WTC11 (cell line): Measurements from ENCODE around the gene MUC2. TPM values are rescaled to one million over a fixed set of nuclear protein-coding genes. Genes with fewer than 3 reads are reported as not detected.

ENCODE experiments used
- ATAC-seq: fragments of 200-7000 bp; cut with Tn5 transposase; 2 replicates; pipeline ENCODE4 v1.10.0; 2021; ENCODE audit warnings: mild to moderate bottlenecking, moderate library complexity
- CTCF ChIA-PET: fragments of 300-600 bp; sonication (Branson Sonifier 250); formaldehyde crosslinking; loops from one replicate; lab custom pipeline; 2021; ENCODE audit warnings: antibody characterized with exemption; lab: Charles Lee
- POLR2A ChIA-PET: fragments of 350-600 bp; sonication (Branson Sonifier 250); formaldehyde crosslinking; loops from one replicate; lab custom pipeline; 2021; ENCODE audit warnings: antibody characterized with exemption; lab: Charles Lee
- DNase-seq: peaks from one replicate; pipeline ENCODE4 v3.0.0; 2021; ENCODE audit warnings: low spot score
- H3K27ac Mint-ChIP-seq: 2 replicates; pipeline ENCODE4 v1.8.0; 2021; ENCODE audit warnings: mixed read lengths
- H3K27me3 Mint-ChIP-seq: 2 replicates; pipeline ENCODE4 v1.8.0; 2021; ENCODE audit warnings: low read depth, mild to moderate bottlenecking, moderate library complexity, mixed read lengths
- H3K36me3 Mint-ChIP-seq: 2 replicates; pipeline ENCODE4 v1.8.0; 2021; ENCODE audit warnings: mixed read lengths
- H3K4me1 Mint-ChIP-seq: 2 replicates; pipeline ENCODE4 v1.8.0; 2022; ENCODE audit warnings: mixed read lengths
- H3K4me3 Mint-ChIP-seq: 2 replicates; pipeline ENCODE4 v1.8.0; 2021; ENCODE audit warnings: mild to moderate bottlenecking, moderate library complexity, mixed read lengths
- H3K9me3 Mint-ChIP-seq: 2 replicates; pipeline ENCODE4 v1.8.0; 2021; ENCODE audit warnings: mixed read lengths
- FOXJ3 ChIP-seq: sonication (generic); formaldehyde crosslinking; IDR thresholded peaks from 2 replicates; pipeline ENCODE4 v1.9.0; 2021; ENCODE audit warnings: missing genetic modification reagents, mild to moderate bottlenecking, borderline replicate concordance
- FOXP1 ChIP-seq: sonication (generic); formaldehyde crosslinking; IDR thresholded peaks from 2 replicates; pipeline ENCODE4 v1.8.0; 2022; ENCODE audit warnings: missing genetic modification reagents, mild to moderate bottlenecking, moderate library complexity, borderline replicate concordance
- KAT7 ChIP-seq: sonication (generic); formaldehyde crosslinking; IDR thresholded peaks from 2 replicates; pipeline ENCODE4 v1.8.1; 2023; ENCODE audit warnings: missing genetic modification reagents, mild to moderate bottlenecking, borderline replicate concordance
- MYBL2 ChIP-seq: sonication (generic); formaldehyde crosslinking; IDR thresholded peaks from 2 replicates; pipeline ENCODE4 v1.8.1; 2023; ENCODE audit warnings: mild to moderate bottlenecking, moderate library complexity, missing genetic modification reagents
- NFYB ChIP-seq: sonication (generic); formaldehyde crosslinking; conservative IDR thresholded peaks from 2 replicates; pipeline ENCODE4 v1.8.0; 2022; ENCODE audit warnings: low read depth, missing genetic modification reagents
- NR2C2 ChIP-seq: sonication (generic); formaldehyde crosslinking; IDR thresholded peaks from 2 replicates; pipeline ENCODE4 v1.8.0; 2022; ENCODE audit warnings: mild to moderate bottlenecking, missing genetic modification reagents
- RELA ChIP-seq: sonication (generic); formaldehyde crosslinking; IDR thresholded peaks from 2 replicates; pipeline ENCODE4 v1.8.1; 2022; ENCODE audit warnings: missing genetic modification reagents, mild to moderate bottlenecking, borderline replicate concordance
- RORB ChIP-seq: fragments of 250-450 bp; sonication (Bioruptor Pico); IDR thresholded peaks from 2 replicates; pipeline ENCODE4 v1.9.0; 2021; ENCODE audit warnings: mild to moderate bottlenecking
- SMAD3 ChIP-seq: sonication (generic); formaldehyde crosslinking; IDR thresholded peaks from 2 replicates; pipeline ENCODE4 v1.8.0; 2022; ENCODE audit warnings: missing genetic modification reagents, mild to moderate bottlenecking, borderline replicate concordance
- TCF7 ChIP-seq: sonication (generic); formaldehyde crosslinking; IDR thresholded peaks from 2 replicates; pipeline ENCODE4 v1.8.0; 2022; ENCODE audit warnings: mild to moderate bottlenecking, low read depth, missing genetic modification reagents, moderate library complexity
- TP53 ChIP-seq: sonication (generic); formaldehyde crosslinking; IDR thresholded peaks from 2 replicates; pipeline ENCODE4 v1.8.1; 2023; ENCODE audit warnings: mild to moderate bottlenecking, missing genetic modification reagents
- ZNF121 ChIP-seq: sonication (generic); formaldehyde crosslinking; IDR thresholded peaks from 2 replicates; pipeline ENCODE4 v1.8.0; 2023; ENCODE audit warnings: missing genetic modification reagents
- ZNF263 ChIP-seq: sonication (generic); formaldehyde crosslinking; IDR thresholded peaks from 2 replicates; pipeline ENCODE4 v1.8.1; 2022; ENCODE audit warnings: low read depth, mild to moderate bottlenecking, moderate library complexity, missing genetic modification reagents
- ZNF317 ChIP-seq: sonication (generic); formaldehyde crosslinking; IDR thresholded peaks from 2 replicates; pipeline ENCODE4 v1.8.1; 2023; ENCODE audit warnings: low read depth, mild to moderate bottlenecking, moderate library complexity, missing genetic modification reagents, borderline replicate concordance
- ZNF396 ChIP-seq: fragments of 250-450 bp; sonication (Bioruptor Pico); IDR thresholded peaks from 2 replicates; pipeline ENCODE4 v1.8.0; 2021; ENCODE audit warnings: mild to moderate bottlenecking, moderate library complexity, borderline replicate concordance
- total RNA-seq: library from RNA; stranded (reverse); gene quantifications from 3 replicates; pipeline ENCODE4 v1.2.3, GENCODE V29; 2021
- TF ChIP-seq, protein P1 (sequence below): sonication (generic); formaldehyde crosslinking; IDR thresholded peaks from 2 replicates; pipeline ENCODE4 v1.8.1; 2023; ENCODE audit warnings: mild to moderate bottlenecking, missing genetic modification reagents
- TF ChIP-seq, protein P2 (sequence below): fragments of 250-450 bp; sonication (Bioruptor Pico); IDR thresholded peaks from 2 replicates; pipeline ENCODE4 v1.8.0; 2021; ENCODE audit warnings: mild to moderate bottlenecking
- TF ChIP-seq, protein P3 (sequence below): sonication (generic); formaldehyde crosslinking; IDR thresholded peaks from 2 replicates; pipeline ENCODE4 v1.8.0; 2023; ENCODE audit warnings: missing genetic modification reagents
- TF ChIP-seq, protein P4 (sequence below): sonication (generic); formaldehyde crosslinking; IDR thresholded peaks from 2 replicates; pipeline ENCODE4 v1.8.0; 2022; ENCODE audit warnings: missing genetic modification reagents
- TF ChIP-seq, protein P5 (sequence below): sonication (generic); formaldehyde crosslinking; IDR thresholded peaks from 2 replicates; pipeline ENCODE4 v1.8.0; 2022; ENCODE audit warnings: mild to moderate bottlenecking, missing genetic modification reagents
- TF ChIP-seq, protein P6 (sequence below): sonication (generic); formaldehyde crosslinking; IDR thresholded peaks from 2 replicates; pipeline ENCODE4 v1.8.1; 2023; ENCODE audit warnings: mild to moderate bottlenecking, moderate library complexity, missing genetic modification reagents

MUC2 gene
- total RNA-seq, 1 experiment from 2014 or later, result 0.22 TPM

DNA sequence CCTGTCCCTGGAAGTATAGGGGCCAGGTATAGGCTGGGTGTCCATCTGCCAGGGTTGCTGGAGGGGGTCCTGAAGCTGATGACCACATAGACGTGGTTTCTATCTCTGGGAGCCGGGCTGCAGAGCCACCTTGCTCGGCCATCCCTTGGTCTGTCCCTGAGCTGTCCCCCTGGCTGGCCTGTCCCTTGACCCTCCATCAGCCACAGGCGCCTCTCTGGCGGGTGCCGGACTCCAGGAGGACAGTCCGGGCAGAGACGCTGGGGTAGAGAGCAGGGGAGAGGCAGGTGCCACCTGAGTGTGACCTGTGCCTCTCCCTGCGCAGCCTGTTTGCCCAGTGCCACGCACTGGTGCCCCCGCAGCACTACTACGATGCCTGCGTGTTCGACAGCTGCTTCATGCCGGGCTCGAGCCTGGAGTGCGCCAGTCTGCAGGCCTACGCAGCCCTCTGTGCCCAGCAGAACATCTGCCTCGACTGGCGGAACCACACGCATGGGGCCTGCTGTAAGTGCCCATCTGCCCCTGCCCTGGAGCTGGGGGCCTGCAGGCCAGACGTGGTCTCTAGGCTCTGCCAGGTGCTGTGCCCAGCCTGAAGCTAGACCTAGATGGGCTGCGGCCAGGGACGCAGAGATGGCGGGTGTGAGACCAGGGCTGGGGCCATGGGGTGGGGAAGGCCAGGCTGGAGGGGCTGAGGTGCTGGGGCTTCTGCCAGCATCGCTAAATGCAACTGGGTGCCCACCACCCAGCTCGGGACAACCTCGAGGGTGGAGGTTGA is 29.9 kb downstream of the MUC2 start:
- DNase-seq, result no peak
- POLR2A ChIA-PET, result no interaction called here
- no peak for TF ChIP-seq FOXJ3 (CRISPR knock-in tag)
- 0 out of 2 replicates have a peak, but pooled peaks have one; percentile 15 for TF ChIP-seq FOXP1 (CRISPR knock-in tag)
- Mint-ChIP-seq H3K27ac (no peak overlapping the region), H3K27me3 (no peaks in the 10 kb centered on the region; the same call in 1 of the 2 replicates), H3K9me3 (peaks cover 3% of the 10 kb centered on the region), H3K4me3 (no peak overlapping the region), H3K4me1 (no peaks in the 10 kb centered on the region), H3K36me3 (peaks cover under 1% of the 10 kb centered on the region; the same call in 1 of the 2 replicates)
- CTCF ChIA-PET, result interaction anchor here (0.9 to 1.5 kb wide), 2 partner anchors 12 to 53 kb away, joined by 4 read pairs; no protein-coding TSS in a partner anchor
- no peak for ATAC-seq

DNA sequence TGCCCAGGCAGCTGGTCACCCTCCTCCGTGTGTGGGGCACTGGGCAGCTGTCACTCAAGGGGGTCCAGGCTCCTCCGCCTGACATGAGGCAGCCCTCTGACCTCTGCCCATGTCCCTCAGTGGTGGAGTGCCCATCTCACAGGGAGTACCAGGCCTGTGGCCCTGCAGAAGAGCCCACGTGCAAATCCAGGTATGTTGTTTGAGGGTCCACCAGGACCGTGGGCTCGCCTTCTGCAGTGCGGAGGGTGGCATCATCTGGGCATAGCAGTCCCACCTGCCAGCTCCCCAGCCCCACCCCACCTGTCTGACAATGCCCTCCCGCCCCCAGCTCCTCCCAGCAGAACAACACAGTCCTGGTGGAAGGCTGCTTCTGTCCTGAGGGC is 30.5 kb downstream of the MUC2 start:
- Mint-ChIP-seq H3K4me1 (no peaks in the 10 kb centered on the region), H3K27ac (no peak overlapping the region), H3K9me3 (no peaks in the 10 kb centered on the region), H3K4me3 (no peak overlapping the region), H3K36me3 (no peaks in the 10 kb centered on the region), H3K27me3 (no peaks in the 10 kb centered on the region)
- DNase-seq, result no peak
- POLR2A ChIA-PET, result no interaction called here
- TF ChIP-seq, protein P1, sequence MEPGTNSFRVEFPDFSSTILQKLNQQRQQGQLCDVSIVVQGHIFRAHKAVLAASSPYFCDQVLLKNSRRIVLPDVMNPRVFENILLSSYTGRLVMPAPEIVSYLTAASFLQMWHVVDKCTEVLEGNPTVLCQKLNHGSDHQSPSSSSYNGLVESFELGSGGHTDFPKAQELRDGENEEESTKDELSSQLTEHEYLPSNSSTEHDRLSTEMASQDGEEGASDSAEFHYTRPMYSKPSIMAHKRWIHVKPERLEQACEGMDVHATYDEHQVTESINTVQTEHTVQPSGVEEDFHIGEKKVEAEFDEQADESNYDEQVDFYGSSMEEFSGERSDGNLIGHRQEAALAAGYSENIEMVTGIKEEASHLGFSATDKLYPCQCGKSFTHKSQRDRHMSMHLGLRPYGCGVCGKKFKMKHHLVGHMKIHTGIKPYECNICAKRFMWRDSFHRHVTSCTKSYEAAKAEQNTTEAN, result no peak
- TF ChIP-seq NFYB (CRISPR knock-in tag) (no peak), RORB (CRISPR knock-in tag) (no peak), KAT7 (CRISPR knock-in tag) (no peak), RELA (CRISPR knock-in tag) (no peak), ZNF263 (CRISPR knock-in tag) (no peak), TP53 (CRISPR knock-in tag) (no peak), ZNF121 (CRISPR knock-in tag) (no peak), NR2C2 (no peak), ZNF317 (CRISPR knock-in tag) (no peak)
- TF ChIP-seq, protein P2, sequence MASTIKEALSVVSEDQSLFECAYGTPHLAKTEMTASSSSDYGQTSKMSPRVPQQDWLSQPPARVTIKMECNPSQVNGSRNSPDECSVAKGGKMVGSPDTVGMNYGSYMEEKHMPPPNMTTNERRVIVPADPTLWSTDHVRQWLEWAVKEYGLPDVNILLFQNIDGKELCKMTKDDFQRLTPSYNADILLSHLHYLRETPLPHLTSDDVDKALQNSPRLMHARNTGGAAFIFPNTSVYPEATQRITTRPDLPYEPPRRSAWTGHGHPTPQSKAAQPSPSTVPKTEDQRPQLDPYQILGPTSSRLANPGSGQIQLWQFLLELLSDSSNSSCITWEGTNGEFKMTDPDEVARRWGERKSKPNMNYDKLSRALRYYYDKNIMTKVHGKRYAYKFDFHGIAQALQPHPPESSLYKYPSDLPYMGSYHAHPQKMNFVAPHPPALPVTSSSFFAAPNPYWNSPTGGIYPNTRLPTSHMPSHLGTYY (CRISPR knock-in tag), result no peak
- TF ChIP-seq, protein P3, sequence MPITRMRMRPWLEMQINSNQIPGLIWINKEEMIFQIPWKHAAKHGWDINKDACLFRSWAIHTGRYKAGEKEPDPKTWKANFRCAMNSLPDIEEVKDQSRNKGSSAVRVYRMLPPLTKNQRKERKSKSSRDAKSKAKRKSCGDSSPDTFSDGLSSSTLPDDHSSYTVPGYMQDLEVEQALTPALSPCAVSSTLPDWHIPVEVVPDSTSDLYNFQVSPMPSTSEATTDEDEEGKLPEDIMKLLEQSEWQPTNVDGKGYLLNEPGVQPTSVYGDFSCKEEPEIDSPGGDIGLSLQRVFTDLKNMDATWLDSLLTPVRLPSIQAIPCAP (CRISPR knock-in tag), result no peak
- TF ChIP-seq, protein P4, sequence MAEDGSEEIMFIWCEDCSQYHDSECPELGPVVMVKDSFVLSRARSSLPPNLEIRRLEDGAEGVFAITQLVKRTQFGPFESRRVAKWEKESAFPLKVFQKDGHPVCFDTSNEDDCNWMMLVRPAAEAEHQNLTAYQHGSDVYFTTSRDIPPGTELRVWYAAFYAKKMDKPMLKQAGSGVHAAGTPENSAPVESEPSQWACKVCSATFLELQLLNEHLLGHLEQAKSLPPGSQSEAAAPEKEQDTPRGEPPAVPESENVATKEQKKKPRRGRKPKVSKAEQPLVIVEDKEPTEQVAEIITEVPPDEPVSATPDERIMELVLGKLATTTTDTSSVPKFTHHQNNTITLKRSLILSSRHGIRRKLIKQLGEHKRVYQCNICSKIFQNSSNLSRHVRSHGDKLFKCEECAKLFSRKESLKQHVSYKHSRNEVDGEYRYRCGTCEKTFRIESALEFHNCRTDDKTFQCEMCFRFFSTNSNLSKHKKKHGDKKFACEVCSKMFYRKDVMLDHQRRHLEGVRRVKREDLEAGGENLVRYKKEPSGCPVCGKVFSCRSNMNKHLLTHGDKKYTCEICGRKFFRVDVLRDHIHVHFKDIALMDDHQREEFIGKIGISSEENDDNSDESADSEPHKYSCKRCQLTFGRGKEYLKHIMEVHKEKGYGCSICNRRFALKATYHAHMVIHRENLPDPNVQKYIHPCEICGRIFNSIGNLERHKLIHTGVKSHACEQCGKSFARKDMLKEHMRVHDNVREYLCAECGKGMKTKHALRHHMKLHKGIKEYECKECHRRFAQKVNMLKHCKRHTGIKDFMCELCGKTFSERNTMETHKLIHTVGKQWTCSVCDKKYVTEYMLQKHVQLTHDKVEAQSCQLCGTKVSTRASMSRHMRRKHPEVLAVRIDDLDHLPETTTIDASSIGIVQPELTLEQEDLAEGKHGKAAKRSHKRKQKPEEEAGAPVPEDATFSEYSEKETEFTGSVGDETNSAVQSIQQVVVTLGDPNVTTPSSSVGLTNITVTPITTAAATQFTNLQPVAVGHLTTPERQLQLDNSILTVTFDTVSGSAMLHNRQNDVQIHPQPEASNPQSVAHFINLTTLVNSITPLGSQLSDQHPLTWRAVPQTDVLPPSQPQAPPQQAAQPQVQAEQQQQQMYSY, result no peak
- TF ChIP-seq, all 79 proteins: peak for 0
- no peak for ATAC-seq
- CTCF ChIA-PET, result no interaction called here

DNA sequence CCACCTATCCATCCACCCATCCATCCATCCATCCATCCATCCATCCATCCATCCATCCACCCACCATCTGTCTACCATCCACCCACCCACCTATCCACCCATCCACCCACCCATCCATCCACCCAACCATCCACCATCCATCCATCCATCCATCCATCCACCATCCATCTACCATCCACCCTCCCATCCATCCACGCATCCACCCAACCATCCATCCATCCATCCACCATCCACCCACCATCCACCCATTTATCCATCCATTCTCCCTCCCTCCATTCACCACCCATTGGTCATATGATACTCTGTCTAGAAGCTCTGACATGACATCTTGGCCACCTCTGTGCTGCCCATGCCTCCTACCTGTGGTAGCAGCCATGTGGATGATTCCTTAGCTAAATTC is 31.7 kb downstream of the MUC2 start:
- DNase-seq, result no peak
- CTCF ChIA-PET, result no interaction called here
- Mint-ChIP-seq H3K27me3 (no peaks in the 10 kb centered on the region), H3K4me1 (no peaks in the 10 kb centered on the region), H3K27ac (no peak overlapping the region), H3K36me3 (no peaks in the 10 kb centered on the region), H3K4me3 (no peak overlapping the region), H3K9me3 (peaks cover 8% of the 10 kb centered on the region; the same call in 1 of the 2 replicates)
- ATAC-seq, result no peak
- POLR2A ChIA-PET, result no interaction called here
- TF ChIP-seq ZNF396 (CRISPR knock-in tag), result no peak
- TF ChIP-seq MYBL2, result no peak
- TF ChIP-seq, protein P5, sequence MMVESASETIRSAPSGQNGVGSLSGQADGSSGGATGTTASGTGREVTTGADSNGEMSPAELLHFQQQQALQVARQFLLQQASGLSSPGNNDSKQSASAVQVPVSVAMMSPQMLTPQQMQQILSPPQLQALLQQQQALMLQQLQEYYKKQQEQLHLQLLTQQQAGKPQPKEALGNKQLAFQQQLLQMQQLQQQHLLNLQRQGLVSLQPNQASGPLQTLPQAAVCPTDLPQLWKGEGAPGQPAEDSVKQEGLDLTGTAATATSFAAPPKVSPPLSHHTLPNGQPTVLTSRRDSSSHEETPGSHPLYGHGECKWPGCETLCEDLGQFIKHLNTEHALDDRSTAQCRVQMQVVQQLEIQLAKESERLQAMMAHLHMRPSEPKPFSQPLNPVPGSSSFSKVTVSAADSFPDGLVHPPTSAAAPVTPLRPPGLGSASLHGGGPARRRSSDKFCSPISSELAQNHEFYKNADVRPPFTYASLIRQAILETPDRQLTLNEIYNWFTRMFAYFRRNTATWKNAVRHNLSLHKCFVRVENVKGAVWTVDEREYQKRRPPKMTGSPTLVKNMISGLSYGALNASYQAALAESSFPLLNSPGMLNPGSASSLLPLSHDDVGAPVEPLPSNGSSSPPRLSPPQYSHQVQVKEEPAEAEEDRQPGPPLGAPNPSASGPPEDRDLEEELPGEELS, result no peak
- TF ChIP-seq, protein P6, sequence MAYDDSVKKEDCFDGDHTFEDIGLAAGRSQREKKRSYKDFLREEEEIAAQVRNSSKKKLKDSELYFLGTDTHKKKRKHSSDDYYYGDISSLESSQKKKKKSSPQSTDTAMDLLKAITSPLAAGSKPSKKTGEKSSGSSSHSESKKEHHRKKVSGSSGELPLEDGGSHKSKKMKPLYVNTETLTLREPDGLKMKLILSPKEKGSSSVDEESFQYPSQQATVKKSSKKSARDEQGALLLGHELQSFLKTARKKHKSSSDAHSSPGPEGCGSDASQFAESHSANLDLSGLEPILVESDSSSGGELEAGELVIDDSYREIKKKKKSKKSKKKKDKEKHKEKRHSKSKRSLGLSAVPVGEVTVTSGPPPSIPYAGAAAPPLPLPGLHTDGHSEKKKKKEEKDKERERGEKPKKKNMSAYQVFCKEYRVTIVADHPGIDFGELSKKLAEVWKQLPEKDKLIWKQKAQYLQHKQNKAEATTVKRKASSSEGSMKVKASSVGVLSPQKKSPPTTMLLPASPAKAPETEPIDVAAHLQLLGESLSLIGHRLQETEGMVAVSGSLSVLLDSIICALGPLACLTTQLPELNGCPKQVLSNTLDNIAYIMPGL (CRISPR knock-in tag), result no peak
- no peak for TF ChIP-seq TCF7 (CRISPR knock-in tag)
- TF ChIP-seq SMAD3 (CRISPR knock-in tag), result no peak
